OCI-LY1 (cell line): ENCODE results near the gene C1GALT1C1L.

ENCODE experiments used
- EZH2 ChIP-seq: fragments of 200-600 bp; sonication (generic), shearing (Covaris generic); IDR thresholded peaks from 2 replicates; pipeline ENCODE4 v1.8.0; 2017; ENCODE audit warnings: borderline replicate concordance, mixed run types, mild to moderate bottlenecking, antibody characterized with exemption, low read length, moderate library complexity, mixed read lengths
- TF ChIP-seq, protein P1 (sequence below): fragments of 200-600 bp; sonication (generic), shearing (Covaris generic); IDR thresholded peaks from 2 replicates; pipeline ENCODE4 v1.5.1; 2017; ENCODE audit warnings: mild to moderate bottlenecking, antibody characterized with exemption, low read length, moderate library complexity, mixed read lengths

DNA sequence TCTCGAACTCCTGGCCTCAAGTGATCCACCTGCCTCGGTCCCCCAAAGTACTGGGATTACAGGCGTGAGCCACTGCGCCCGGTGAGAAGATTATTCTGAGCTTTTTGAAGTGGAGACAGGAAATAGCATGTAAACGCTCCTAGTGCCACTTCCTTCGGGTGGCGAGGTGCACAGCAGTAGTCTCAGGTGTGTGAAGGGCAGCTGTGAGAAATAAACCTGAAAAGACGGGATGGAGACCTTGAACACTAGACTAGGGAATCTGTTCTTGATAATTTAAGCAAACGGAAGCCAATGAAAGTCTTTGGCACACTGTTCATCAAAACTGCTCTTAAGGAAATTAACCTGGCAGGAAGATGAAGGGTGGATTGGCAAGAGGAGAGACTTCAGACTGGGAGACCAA lies 39.6 kb downstream of the C1GALT1C1L start:
- TF ChIP-seq, protein P1, sequence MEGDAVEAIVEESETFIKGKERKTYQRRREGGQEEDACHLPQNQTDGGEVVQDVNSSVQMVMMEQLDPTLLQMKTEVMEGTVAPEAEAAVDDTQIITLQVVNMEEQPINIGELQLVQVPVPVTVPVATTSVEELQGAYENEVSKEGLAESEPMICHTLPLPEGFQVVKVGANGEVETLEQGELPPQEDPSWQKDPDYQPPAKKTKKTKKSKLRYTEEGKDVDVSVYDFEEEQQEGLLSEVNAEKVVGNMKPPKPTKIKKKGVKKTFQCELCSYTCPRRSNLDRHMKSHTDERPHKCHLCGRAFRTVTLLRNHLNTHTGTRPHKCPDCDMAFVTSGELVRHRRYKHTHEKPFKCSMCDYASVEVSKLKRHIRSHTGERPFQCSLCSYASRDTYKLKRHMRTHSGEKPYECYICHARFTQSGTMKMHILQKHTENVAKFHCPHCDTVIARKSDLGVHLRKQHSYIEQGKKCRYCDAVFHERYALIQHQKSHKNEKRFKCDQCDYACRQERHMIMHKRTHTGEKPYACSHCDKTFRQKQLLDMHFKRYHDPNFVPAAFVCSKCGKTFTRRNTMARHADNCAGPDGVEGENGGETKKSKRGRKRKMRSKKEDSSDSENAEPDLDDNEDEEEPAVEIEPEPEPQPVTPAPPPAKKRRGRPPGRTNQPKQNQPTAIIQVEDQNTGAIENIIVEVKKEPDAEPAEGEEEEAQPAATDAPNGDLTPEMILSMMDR = no peak
- TF ChIP-seq EZH2 = no peak
